GM18517 (cell line): ENCODE measurements around the gene CBS.
"Not testable (repeated sequence)": the region's sequence is repeated elsewhere in the genome, so short reads cannot be mapped to it uniquely, and the experiment has no call there.

Experiments used
- ATAC-seq: cut with Tn5 transposase; IDR thresholded peaks from one replicate; pipeline ENCODE4 v1.9.1; 2021; ENCODE audit warnings: mild to moderate bottlenecking, moderate library complexity; ENCODE audit not compliant: unreplicated experiment

The CBS gene

DNA sequence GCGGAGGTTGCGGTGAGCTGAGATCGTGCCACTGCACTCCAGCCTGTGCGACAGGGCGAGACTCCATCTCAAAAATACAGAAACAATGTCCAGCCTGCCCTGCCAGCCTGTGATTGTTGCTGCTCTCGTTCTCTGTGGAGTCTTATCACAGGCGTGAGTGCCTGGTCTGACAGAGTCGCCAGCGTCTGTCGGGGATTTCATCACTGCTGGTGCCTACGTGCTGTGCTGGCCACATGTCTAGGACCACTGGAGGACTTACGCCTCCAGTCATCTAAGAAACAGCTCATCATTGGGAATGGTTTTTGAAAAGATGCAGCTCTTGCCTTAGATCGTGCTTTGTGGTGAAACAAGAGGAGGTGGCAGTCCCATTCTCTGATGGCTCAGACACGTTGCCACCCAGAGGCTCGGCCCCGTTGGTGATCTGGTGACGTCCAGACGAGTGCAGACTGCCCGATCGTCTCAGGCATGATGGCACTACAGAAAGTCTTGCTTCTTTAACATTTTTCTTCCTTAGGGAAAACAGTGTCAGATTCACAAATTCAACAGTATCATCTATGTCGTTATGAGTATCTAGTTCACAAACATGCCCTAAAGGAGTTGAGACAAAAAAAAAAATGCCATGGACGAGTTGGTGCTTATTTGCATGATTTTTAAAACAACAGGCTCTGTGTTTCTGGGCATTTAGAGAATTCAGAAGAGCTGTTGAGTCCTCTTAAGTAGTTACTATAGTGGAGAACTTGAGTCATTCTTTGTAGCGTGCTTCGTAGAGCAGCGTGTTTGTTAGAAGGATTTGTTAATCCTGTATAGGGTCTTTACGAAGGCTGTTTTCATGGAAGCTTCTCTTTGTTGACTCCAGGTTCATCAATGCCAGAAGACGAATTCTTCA lies 47.5 kb downstream of the CBS start:
- no peak for ATAC-seq

- ATAC-seq, result no peak
These were observed 49.9 kb downstream of the CBS start for GRCh38 chr21:43025636-43026180.

GRCh38 chr21:43024439-43025136 lies 51.0 kb downstream of the CBS start:
- no peak for ATAC-seq

DNA sequence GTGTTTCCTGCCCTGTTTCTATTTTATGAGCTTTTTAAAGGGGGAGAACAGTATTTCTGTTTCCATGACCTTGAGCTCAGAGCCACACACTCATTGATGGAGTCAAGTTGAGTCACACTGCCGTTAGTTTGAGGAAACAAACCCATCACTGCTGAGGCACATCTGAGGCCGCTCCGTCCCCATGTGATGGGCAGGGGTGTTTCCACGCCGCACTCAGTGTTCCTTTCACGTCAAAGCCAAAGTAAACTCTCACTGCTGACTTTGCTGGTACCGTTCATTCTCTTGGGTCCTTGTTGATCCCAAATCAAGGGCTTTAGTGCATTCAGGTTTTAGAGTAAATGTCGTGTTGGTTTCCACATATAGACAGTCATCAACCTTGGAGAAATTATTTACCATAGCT lies 52.5 kb downstream of the CBS start:
- no peak for ATAC-seq

- no peak for ATAC-seq
These were observed 53.7 kb downstream of the CBS start for GRCh38 chr21:43021756-43022600.

- ATAC-seq, result no peak
These were observed 54.4 kb downstream of the CBS start for GRCh38 chr21:43021191-43021590.

GRCh38 chr21:43020771-43021170 lies 54.9 kb downstream of the CBS start:
- no peak for ATAC-seq

DNA sequence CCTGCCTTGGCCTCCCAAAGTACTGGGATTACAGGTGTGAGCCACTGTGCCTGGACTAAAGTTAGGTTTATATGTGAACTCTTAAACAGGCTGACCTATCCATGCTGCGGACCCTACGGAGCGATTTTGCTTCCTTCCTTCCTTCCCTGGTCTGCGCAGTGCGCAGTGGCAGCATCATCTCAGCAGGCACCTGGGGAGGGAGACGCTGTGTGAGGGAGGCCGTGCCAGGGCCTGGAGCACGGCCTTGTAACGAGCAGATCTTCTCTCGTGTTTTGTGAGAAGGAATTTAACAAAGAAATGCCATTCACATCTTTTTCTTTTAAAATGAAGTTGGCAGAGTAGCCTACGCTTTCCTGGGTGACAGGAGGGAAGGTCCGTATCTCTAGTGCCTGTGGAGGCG lies 55.5 kb downstream of the CBS start:
- ATAC-seq, result no peak

- no peak for ATAC-seq
These were observed 57.1 kb downstream of the CBS start for GRCh38 chr21:43018519-43018918.

DNA sequence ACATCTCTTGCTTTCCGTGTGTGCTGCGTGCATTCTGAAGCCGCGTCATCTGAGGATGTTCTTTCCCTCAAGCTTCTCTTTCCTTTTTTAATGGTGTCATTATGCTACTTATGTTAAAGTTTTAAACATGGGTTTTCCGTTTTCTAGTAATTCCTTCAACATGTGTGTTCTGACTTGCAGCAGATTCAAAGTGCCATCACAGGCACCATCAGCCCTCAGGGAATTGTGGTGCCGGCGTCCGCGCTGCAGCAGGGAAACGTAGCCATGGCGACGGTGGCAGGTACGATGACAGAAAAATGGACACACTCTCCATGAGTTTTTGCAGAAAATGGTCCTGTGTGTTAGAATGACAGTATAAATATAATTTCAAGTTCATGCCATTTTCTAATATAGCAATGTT lies 58.9 kb downstream of the CBS start:
- no peak for ATAC-seq

- no peak for ATAC-seq
These were observed 59.6 kb downstream of the CBS start for GRCh38 chr21:43015906-43016540.

DNA sequence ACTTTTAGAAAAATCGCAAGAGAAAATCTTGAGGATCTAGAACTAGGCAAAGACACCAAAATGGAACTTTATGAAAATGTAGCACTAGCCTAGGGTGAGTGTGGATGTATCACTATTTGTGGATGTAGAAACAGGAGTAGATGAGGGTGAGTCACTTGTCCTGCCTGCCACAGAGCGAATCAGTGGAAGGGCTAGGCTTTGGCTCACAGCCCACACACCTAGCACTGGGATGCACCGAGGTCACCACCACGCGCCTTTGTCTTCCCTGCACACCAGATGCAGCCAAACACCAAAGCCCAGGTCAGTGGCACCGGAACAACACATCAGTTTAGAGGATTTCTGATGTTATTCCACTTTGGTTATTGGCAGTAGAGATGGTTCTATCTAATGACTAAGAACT lies 63.0 kb downstream of the CBS start:
- no peak for ATAC-seq

DNA sequence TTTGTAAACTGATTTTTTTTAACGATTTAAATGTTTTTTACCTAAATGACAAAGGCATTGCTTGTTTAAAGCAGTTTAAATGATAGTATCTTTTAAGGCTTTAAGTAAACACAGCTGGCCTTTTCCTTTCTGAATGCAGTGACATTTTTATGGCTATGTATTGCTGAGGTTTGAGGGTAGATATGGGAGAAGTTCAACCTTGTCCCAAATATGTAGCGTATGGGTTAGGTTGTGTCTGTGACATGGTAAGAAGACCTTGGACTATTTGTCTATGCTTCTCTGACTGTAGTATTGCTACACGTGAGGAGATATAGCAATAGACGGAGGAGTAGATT lies 68.8 kb downstream of the CBS start:
- ATAC-seq, result no peak

DNA sequence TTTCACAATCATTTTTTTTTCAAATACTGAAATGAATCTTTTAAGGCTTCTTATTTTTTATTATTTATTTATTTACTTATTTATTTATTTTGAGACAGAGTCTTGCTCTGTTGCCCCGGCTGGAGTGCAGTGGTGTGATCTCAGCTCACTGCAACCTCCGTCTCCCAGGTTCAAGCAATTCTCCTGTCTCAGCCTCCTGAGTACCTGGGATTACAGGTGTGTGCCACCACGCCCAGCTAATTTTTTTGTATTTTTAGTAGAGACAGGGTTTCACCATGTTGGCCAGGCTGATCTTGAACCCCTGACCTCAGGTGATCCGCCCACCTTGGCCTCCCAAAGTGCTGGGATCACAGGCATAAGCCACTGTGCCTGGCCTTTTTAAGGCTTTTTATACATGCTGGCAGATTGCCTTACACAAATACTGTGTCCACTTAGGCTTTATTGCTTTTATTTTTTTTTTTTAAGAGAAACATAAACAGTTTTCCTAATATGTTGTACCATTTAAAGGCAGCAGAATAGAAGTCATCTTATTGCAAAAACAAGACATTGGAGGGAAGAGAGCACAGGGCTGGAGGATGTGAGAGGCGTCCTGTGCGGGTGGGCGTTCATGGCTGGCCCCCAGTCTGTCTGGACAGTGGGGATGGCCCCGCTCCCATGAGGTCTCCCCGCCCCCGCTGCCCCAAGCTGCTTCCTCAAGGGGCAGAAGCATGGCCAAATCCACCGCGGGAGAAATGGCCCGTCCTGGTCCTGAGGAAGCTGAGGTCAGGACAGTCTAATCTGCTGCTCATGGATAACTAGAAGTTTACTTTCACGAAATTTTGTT lies 69.4 kb downstream of the CBS start:
- not testable (repeated sequence) for ATAC-seq

GRCh38 chr21:43005635-43006034 lies 70.0 kb downstream of the CBS start:
- ATAC-seq, result no peak

- no peak for ATAC-seq
These were observed 70.7 kb downstream of the CBS start for GRCh38 chr21:43004926-43005325.
